Sigmoid colon (tissue), 7 donors: Measurements from ENCODE around the gene SCRN1. TPM values are rescaled to one million over a fixed set of nuclear protein-coding genes. Genes with fewer than 3 reads are reported as not detected.

Experiments
- DNase-seq: peaks from one replicate; pipeline ENCODE4 v3.0.0-alpha.2; 2019
- H3K27ac ChIP-seq, 4 donors: fragments of 200-600 bp; sonication (generic); one replicate each; pipeline ENCODE4 v1.5.1; 2016 to 2019; ENCODE audit warnings: mild to moderate bottlenecking in 1 of 4
- H3K27me3 ChIP-seq, 3 donors: fragments of 200-600 bp; sonication (generic); one replicate each; pipeline ENCODE4 v1.5.1; 2019; ENCODE audit warnings: mild to moderate bottlenecking in 1 of 3
- H3K36me3 ChIP-seq, 4 donors: fragments of 200-600 bp; sonication (generic); one replicate each; pipeline ENCODE4 v1.5.1; 2016 to 2019
- H3K4me1 ChIP-seq, 4 donors: fragments of 200-600 bp; sonication (generic); one replicate each; pipeline ENCODE4 v1.5.1; 2017 to 2019
- H3K4me3 ChIP-seq, 4 donors: fragments of 200-600 bp; sonication (generic); one replicate each; pipeline ENCODE4 v1.5.1; 2017 to 2019; ENCODE audit warnings: mild to moderate bottlenecking in 2 of 4, moderate library complexity in 1 of 4
- H3K9me3 ChIP-seq, 4 donors: fragments of 200-600 bp in 3 of 4; sonication (generic) in 3 of 4; one replicate each; pipeline versions ENCODE4 v1.5.1 to v1.6.1; 2013 to 2019
- EP300 ChIP-seq, 4 donors: sonication (generic); formaldehyde crosslinking; IDR thresholded peaks; one replicate each; pipeline ENCODE4 v1.6.1; 2017; ENCODE audit warnings: antibody characterized with exemption in 4 of 4
- POLR2A ChIP-seq, 2 donors: fragments of 450-650 bp; IDR thresholded peaks; one replicate each; pipeline ENCODE4 v1.6.1; 2016; ENCODE audit warnings: antibody characterized with exemption in 2 of 2, mild to moderate bottlenecking in 2 of 2, moderate library complexity in 2 of 2
- POLR2AphosphoS5 ChIP-seq, 4 donors: sonication (generic); formaldehyde crosslinking; IDR thresholded peaks; one replicate each; pipeline ENCODE4 v1.6.1; 2017; ENCODE audit warnings: antibody characterized with exemption in 4 of 4
- WGBS, 2 donors: extraction: QIAGEN DNeasy Blood & Tissue Kit; methylation state at CpG; one replicate each; pipeline ENCODE4 v1.1.7; 2013; 5-methylcytosine and 5-hydroxymethylcytosine counted together
- intact Hi-C: fragments of 100-400 bp; cut with DNase I; formaldehyde crosslinking; loops from one replicate; pipeline ENCODE4 v1.15.1; 2023
- polyA plus RNA-seq, 3 donors: library from polyadenylated mRNA; stranded (reverse); fragments of 200-250 nt; gene quantifications; one replicate each; pipeline ENCODE4 v1.2.3, GENCODE V29; 2013
- total RNA-seq, 4 donors: library from RNA; depleted of rRNA; stranded (reverse); fragments of >200 nt; gene quantifications; one replicate each; pipeline ENCODE4 v1.1.0, GENCODE V29; 2016
- TF ChIP-seq, protein P1 (sequence below), 4 experiments: fragments of 450-650 bp in 3 of 4; fragments of 200-600 bp in 1 of 4; IDR thresholded peaks; one replicate each; pipeline ENCODE4 v1.5.1; 2016 to 2019; ENCODE audit warnings: antibody characterized with exemption in 4 of 4, mild to moderate bottlenecking in 3 of 4, moderate library complexity in 2 of 4
- donor health status: healthy with polysubstance abuse.
- donor health status: Bipolar disorder and iron deficiency.
- donor health status: healthy.

SCRN1 gene
- total and polyA plus RNA-seq, 7 donors: 5.1 to 55.0 (median 44.5) TPM

DNA sequence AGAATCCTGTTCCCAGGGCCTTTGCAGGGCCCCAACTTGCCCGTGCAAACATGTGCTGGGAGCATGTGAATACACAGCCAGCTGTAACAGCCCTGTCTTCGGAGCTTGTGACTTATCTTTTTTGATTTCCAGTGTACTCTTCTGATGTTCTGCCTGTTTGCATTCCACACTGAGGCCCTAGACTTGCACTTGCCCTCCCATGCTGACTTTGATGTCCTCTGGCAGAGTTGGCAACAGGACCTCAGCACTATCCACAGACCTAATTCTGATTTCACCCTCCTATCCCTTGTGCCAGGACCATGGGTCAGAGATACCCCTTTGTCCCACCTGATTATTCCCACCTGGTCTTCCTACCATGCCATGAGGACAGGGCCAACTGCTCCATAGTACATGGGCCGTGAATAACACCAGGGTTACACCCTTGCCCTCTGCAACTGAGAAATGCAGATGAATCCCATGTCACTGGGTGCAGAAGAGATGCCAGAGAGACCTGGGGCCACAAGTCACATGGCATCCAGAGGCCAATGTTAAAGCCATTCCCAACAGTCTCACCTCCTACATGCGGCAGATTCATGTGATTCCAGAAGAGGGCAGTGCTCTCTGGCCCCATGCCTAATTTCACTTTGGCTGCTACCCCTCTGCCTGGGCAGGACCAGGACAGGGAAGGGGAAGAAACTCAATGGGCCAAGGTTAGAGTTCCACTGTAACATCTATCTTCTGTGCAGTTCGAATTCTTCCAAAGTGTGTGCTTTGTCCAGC lies 43.0 kb downstream of the SCRN1 start:
- Histone ChIP-seq H3K4me1 (no peaks in the 10 kb centered on the region), H3K4me3 (no peak overlapping the region), H3K27me3 (no peaks in the 10 kb centered on the region), H3K36me3 (peaks cover 17 to 66% (median 28%) of the 10 kb centered on the region in 4 donors), H3K27ac (no peak overlapping the region), H3K9me3 (no peaks in the 10 kb centered on the region)
- WGBS, 2 donors: 89 to 90% methylated on average over 5 of the region's 5 CpGs
- DNase-seq: no peak
- TF ChIP-seq POLR2A (IDR thresholded peaks at IDR 0.05) (no peak), POLR2AphosphoS5 (IDR thresholded peaks at IDR 0.05) (peak in 2 of 4 donors; percentile 23)
- TF ChIP-seq, protein P1, sequence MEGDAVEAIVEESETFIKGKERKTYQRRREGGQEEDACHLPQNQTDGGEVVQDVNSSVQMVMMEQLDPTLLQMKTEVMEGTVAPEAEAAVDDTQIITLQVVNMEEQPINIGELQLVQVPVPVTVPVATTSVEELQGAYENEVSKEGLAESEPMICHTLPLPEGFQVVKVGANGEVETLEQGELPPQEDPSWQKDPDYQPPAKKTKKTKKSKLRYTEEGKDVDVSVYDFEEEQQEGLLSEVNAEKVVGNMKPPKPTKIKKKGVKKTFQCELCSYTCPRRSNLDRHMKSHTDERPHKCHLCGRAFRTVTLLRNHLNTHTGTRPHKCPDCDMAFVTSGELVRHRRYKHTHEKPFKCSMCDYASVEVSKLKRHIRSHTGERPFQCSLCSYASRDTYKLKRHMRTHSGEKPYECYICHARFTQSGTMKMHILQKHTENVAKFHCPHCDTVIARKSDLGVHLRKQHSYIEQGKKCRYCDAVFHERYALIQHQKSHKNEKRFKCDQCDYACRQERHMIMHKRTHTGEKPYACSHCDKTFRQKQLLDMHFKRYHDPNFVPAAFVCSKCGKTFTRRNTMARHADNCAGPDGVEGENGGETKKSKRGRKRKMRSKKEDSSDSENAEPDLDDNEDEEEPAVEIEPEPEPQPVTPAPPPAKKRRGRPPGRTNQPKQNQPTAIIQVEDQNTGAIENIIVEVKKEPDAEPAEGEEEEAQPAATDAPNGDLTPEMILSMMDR (IDR thresholded peaks at IDR 0.05): peak in 1 of 4 experiments; percentile 9
- intact Hi-C loops: loop anchor here (10.0 kb wide), 1 partner anchor 118 kb away; no protein-coding TSS in a partner anchor

DNA sequence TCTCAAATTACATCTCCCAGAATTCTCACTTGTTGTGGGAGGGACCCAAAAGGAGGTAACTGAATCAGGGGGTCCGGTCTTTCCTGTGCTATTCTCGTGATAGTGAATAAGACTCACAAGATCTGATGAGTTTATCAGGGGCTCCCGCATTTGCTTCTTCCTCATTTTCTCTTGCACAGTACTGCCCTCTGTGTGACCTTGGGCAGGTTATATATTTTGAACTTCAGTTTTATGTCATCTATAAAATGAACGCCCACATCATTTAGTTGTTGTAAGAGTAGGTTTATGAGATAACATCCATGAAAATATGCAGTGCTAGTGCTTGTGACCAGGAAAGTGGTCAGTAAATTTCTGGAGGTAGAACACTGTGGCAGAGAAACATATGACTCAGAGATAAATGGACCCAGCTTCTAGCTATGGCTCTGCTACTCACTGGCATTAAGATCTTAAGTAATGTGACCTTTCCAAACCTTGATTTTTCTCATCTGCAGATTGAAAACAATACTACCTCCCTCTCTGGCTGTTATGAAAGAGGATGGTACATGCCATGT lies 44.3 kb downstream of the SCRN1 start:
- 65 to 92% methylated on average over 4 of the region's 4 CpGs for WGBS, 2 donors
- no peaks in the 10 kb centered on the region for H3K27me3 ChIP-seq
- no peaks in the 10 kb centered on the region for H3K4me1 ChIP-seq
- no peak overlapping the region for H3K4me3 ChIP-seq
- intact Hi-C loops: loop anchor here (10.0 kb wide), 1 partner anchor 119 kb away; no protein-coding TSS in a partner anchor
- no peaks in the 10 kb centered on the region for H3K9me3 ChIP-seq
- peaks cover 17 to 66% (median 28%) of the 10 kb centered on the region in 4 donors for H3K36me3 ChIP-seq
- TF ChIP-seq POLR2AphosphoS5 (IDR thresholded peaks at IDR 0.05) (no peak), EP300 (IDR thresholded peaks at IDR 0.05) (no peak), POLR2A (IDR thresholded peaks at IDR 0.05) (no peak)
- TF ChIP-seq, protein P1 (IDR thresholded peaks at IDR 0.05): no peak
- DNase-seq: no peak
- no peak overlapping the region for H3K27ac ChIP-seq

DNA sequence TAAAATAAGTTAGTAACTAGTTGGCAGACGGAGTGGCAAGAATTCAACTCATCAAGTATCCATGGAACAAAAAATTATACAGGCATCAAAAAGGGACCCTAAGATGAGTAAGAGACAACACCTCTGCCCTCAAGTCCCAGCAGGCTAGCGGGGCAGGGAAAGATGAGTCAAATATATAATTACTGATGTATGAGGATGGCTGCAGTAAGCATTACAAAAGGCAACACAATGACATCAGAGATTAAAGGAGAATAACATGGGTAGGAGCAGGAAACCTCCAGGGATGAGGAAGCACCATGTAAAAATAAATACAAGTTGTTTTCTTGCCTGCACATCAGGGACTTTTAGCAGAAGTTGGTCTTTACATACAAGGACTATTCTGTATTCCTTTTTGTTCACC lies 49.4 kb downstream of the SCRN1 start:
- DNase-seq: no peak
- Histone ChIP-seq H3K27me3 (no peaks in the 10 kb centered on the region), H3K36me3 (peaks cover 29 to 97% (median 46%) of the 10 kb centered on the region in 4 donors), H3K4me3 (no peak overlapping the region), H3K4me1 (no peaks in the 10 kb centered on the region), H3K9me3 (no peaks in the 10 kb centered on the region), H3K27ac (no peak overlapping the region)
- TF ChIP-seq EP300 (IDR thresholded peaks at IDR 0.05): no peak
- TF ChIP-seq, protein P1 (IDR thresholded peaks at IDR 0.05): no peak
- no peak for TF ChIP-seq POLR2AphosphoS5 (IDR thresholded peaks at IDR 0.05)
- TF ChIP-seq POLR2A (IDR thresholded peaks at IDR 0.05): no peak
- 87 to 96% methylated on average over 2 of the region's 2 CpGs for WGBS, 2 donors
- intact Hi-C loops: loop anchor here (10.0 kb wide), 1 partner anchor 125 kb away; no protein-coding TSS in a partner anchor

DNA sequence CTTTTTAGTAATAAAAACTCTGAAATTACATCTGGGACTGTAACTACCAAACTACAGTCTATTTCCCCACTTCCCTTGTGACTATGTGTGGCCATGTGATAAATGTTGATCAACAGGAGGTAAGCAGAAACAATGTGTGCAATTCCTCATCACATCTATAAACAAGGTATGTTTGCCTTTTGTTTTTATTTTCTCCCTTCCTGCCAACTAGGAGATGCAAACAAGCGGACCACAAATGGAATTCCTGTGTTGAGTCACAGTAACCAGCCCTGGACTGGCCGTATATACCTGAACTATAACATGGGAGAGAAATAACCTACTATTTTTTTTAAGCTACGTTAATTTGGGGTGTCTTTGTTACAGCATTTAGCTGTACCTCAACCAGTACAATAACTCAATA lies 52.5 kb downstream of the SCRN1 start:
- peaks cover 14 to 87% (median 31%) of the 10 kb centered on the region in 4 donors for H3K36me3 ChIP-seq
- intact Hi-C loops: no loop called here

More for the DNA sequence above, 52.5 kb downstream of the SCRN1 start:
- H3K4me1 ChIP-seq: no peaks in the 10 kb centered on the region
- no peak for TF ChIP-seq POLR2A (IDR thresholded peaks at IDR 0.05)
- no peak for TF ChIP-seq EP300 (IDR thresholded peaks at IDR 0.05)
- no peak for TF ChIP-seq POLR2AphosphoS5 (IDR thresholded peaks at IDR 0.05)
- TF ChIP-seq, protein P1 (IDR thresholded peaks at IDR 0.05): no peak
- H3K27me3 ChIP-seq: no peaks in the 10 kb centered on the region
- DNase-seq: no peak
- H3K27ac ChIP-seq: no peak overlapping the region
- no peaks in the 10 kb centered on the region for H3K9me3 ChIP-seq
- WGBS, 2 donors: 94% methylated on average over 3 of the region's 3 CpGs
- H3K4me3 ChIP-seq: no peak overlapping the region
